ENCODE measurements around the gene LRRC3C.

LRRC3C gene

DNA sequence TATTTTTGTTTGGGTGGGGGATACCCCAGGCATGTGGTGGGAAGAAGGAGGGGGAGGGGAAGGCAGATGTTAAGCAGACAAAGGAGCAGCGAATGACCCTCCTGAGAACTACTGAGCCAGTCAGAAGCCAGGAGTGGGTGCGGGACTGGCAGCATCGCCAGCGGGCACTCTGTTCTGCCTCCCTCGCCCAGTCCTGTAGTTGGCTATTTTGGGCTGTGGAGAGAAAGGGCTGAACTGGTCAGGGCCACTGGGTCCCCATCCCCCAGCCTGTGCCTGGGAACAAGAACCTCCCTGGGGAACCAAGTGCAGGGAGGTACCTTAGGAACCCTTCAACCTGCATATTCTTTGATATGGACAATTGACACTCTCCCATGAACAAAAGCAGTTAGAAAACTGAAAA is 6.4 kb downstream of the LRRC3C start:
- Histone ChIP-seq H3K9ac (no peak overlapping the region), H3K9me3 (ENCODE audit: control insufficient read depth, low read length) (no peaks in the 10 kb centered on the region), H3K27ac (no peak overlapping the region), H3K4me1 (peaks cover 1% of the 10 kb centered on the region), H3K79me2 (no peaks in the 10 kb centered on the region), H2AFZ (no peak overlapping the region), H3K36me3 (ENCODE audit: control insufficient read depth, insufficient read depth, low read length) (no peaks in the 10 kb centered on the region), H3K4me3 (ENCODE audit: low read depth, low read length) (no peak overlapping the region), H3K27me3 (ENCODE audit: control insufficient read depth, insufficient read depth, low read length) (no peaks in the 10 kb centered on the region), H3K4me2 (ENCODE audit: low read length) (no peak overlapping the region)
- TF ChIP-seq, protein P1, sequence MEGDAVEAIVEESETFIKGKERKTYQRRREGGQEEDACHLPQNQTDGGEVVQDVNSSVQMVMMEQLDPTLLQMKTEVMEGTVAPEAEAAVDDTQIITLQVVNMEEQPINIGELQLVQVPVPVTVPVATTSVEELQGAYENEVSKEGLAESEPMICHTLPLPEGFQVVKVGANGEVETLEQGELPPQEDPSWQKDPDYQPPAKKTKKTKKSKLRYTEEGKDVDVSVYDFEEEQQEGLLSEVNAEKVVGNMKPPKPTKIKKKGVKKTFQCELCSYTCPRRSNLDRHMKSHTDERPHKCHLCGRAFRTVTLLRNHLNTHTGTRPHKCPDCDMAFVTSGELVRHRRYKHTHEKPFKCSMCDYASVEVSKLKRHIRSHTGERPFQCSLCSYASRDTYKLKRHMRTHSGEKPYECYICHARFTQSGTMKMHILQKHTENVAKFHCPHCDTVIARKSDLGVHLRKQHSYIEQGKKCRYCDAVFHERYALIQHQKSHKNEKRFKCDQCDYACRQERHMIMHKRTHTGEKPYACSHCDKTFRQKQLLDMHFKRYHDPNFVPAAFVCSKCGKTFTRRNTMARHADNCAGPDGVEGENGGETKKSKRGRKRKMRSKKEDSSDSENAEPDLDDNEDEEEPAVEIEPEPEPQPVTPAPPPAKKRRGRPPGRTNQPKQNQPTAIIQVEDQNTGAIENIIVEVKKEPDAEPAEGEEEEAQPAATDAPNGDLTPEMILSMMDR (IDR thresholded peaks at IDR 0.05) = no peak

GRCh38 chr17:39934324-39934723 is 6.8 kb downstream of the LRRC3C start:
- H3K79me2 ChIP-seq = no peaks in the 10 kb centered on the region
- H2AFZ ChIP-seq = no peak overlapping the region
- H3K4me3 ChIP-seq (ENCODE audit: low read depth, low read length) = no peak overlapping the region
- H3K9ac ChIP-seq = no peak overlapping the region
- no peak overlapping the region for H3K4me2 ChIP-seq (ENCODE audit: low read length)
- no peak overlapping the region for H3K27ac ChIP-seq
- no peaks in the 10 kb centered on the region for H3K9me3 ChIP-seq (ENCODE audit: control insufficient read depth, low read length)
- no peaks in the 10 kb centered on the region for H3K4me1 ChIP-seq
- no peaks in the 10 kb centered on the region for H3K36me3 ChIP-seq (ENCODE audit: control insufficient read depth, insufficient read depth, low read length)
- no peaks in the 10 kb centered on the region for H3K27me3 ChIP-seq (ENCODE audit: control insufficient read depth, insufficient read depth, low read length)
- TF ChIP-seq, protein P1 (IDR thresholded peaks at IDR 0.05) = no peak

DNA sequence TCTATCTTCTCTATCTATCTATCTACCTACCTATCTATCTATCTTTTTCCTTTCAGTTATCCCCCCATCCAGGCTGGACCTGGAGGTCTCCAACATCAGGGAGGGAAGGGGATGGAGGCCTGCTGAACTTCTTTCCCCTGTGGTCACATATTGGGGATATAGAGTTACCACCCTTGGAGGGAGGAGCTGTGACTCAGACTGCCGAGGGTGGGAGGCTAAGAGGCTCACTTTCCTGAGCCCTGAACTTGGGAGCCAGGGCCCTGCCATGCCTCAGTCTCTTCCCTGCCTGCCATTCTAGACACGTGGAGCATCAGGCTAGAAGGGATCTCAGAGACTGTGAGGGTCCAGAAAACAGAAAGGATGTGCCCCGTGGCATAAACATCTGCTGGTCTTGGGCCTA is 8.4 kb downstream of the LRRC3C start:
- no peaks in the 10 kb centered on the region for H3K36me3 ChIP-seq (ENCODE audit: control insufficient read depth, insufficient read depth, low read length)
- no peak overlapping the region for H3K27ac ChIP-seq
- TF ChIP-seq, protein P1 (IDR thresholded peaks at IDR 0.05) = no peak
- no peak overlapping the region for H3K4me2 ChIP-seq (ENCODE audit: low read length)
- no peaks in the 10 kb centered on the region for H3K4me1 ChIP-seq
- no peaks in the 10 kb centered on the region for H3K79me2 ChIP-seq
- H3K9me3 ChIP-seq (ENCODE audit: control insufficient read depth, low read length) = no peaks in the 10 kb centered on the region
- no peak overlapping the region for H3K9ac ChIP-seq
- no peak overlapping the region for H2AFZ ChIP-seq
- no peaks in the 10 kb centered on the region for H3K27me3 ChIP-seq (ENCODE audit: control insufficient read depth, insufficient read depth, low read length)
- no peak overlapping the region for H3K4me3 ChIP-seq (ENCODE audit: low read depth, low read length)

DNA sequence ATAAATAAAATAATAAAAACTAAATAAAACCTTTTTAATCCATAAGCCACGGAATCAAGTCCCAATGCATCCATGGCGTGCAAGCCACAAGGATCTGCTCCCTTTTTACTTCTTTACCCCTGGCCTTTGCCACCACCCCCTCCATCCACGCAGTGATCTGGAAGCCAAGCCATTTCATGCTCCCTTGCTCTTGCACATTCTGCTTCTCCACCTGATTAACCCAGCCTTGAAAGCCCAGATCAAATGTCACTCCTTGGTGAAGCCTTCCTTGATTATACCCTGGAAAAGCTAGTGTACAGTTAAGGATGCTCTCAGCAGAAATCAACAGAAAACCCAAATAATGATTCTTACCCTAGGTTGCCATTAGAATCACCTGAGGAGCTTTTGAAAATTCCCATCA is 9.9 kb downstream of the LRRC3C start:
- Histone ChIP-seq H3K4me3 (ENCODE audit: low read depth, low read length) (no peak overlapping the region), H3K27ac (no peak overlapping the region), H3K79me2 (no peaks in the 10 kb centered on the region), H3K27me3 (ENCODE audit: control insufficient read depth, insufficient read depth, low read length) (no peaks in the 10 kb centered on the region), H3K4me1 (no peaks in the 10 kb centered on the region), H3K36me3 (ENCODE audit: control insufficient read depth, insufficient read depth, low read length) (no peaks in the 10 kb centered on the region), H3K9me3 (ENCODE audit: control insufficient read depth, low read length) (no peaks in the 10 kb centered on the region), H3K4me2 (ENCODE audit: low read length) (no peak overlapping the region), H2AFZ (no peak overlapping the region), H3K9ac (no peak overlapping the region)
- TF ChIP-seq, protein P1 (IDR thresholded peaks at IDR 0.05) = no peak

DNA sequence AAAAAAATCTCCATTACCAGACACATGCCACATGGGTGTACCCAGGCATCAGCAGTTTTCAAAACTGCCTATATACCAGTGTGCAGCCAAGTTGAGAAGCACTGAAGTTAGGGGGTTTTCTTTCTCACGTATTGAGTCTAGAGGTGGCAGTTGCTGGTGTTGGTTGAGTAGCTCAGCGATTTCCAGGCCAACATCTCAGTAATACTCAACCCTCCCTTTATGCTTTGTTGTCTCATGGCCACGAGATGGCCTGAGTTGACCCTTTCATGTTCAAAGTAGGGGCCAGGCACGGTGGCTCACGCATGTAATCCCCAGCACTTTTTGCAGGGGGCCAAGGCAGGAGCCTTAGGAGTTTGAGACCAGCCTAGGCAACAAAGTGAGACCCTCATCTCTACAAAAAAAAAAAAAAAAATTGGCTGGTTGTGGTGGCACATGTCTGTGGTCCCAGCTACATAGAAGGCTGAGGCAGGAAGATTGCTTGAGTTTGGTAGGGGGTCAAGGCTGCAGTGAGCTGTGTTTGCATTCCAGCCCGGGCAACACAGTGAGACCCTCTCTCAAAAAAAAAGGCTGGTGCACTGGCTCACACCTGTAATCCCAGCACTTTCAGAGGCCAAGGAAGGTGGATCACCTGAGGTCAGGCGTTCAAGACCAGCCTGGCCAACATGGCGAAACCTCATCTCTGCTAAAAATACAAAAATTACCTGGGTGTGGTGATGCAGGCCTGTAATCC is 10.8 kb downstream of the LRRC3C start:
- no peak overlapping the region for H3K4me2 ChIP-seq (ENCODE audit: low read length)
- TF ChIP-seq, protein P1 (IDR thresholded peaks at IDR 0.05) = no peak
- no peak overlapping the region for H2AFZ ChIP-seq
- no peak overlapping the region for H3K27ac ChIP-seq
- H3K79me2 ChIP-seq = no peaks in the 10 kb centered on the region
- H3K9ac ChIP-seq = no peak overlapping the region
- no peak overlapping the region for H3K4me3 ChIP-seq (ENCODE audit: low read depth, low read length)
- H3K4me1 ChIP-seq = peaks cover 2% of the 10 kb centered on the region
- H3K36me3 ChIP-seq (ENCODE audit: control insufficient read depth, insufficient read depth, low read length) = no peaks in the 10 kb centered on the region
- no peaks in the 10 kb centered on the region for H3K27me3 ChIP-seq (ENCODE audit: control insufficient read depth, insufficient read depth, low read length)
- no peaks in the 10 kb centered on the region for H3K9me3 ChIP-seq (ENCODE audit: control insufficient read depth, low read length)

All from parathyroid adenoma (tissue), 2 donors.